Measurements from ENCODE around the gene DRICH1.

DRICH1 gene

GRCh38 chr22:23591201-23591791 lies 40.8 kb downstream of the DRICH1 start:
- H4K20me1 ChIP-seq (ENCODE audit: low read depth, low read length): no peaks in the 10 kb centered on the region
- H3K79me2 ChIP-seq (ENCODE audit: insufficient read depth, low read length): no peaks in the 10 kb centered on the region
- no peak overlapping the region for H2AFZ ChIP-seq (ENCODE audit: low read depth, low read length, severe bottlenecking)
- H3F3A ChIP-seq (ENCODE audit: insufficient read depth): no peaks in the 10 kb centered on the region
- TF ChIP-seq, protein P1, sequence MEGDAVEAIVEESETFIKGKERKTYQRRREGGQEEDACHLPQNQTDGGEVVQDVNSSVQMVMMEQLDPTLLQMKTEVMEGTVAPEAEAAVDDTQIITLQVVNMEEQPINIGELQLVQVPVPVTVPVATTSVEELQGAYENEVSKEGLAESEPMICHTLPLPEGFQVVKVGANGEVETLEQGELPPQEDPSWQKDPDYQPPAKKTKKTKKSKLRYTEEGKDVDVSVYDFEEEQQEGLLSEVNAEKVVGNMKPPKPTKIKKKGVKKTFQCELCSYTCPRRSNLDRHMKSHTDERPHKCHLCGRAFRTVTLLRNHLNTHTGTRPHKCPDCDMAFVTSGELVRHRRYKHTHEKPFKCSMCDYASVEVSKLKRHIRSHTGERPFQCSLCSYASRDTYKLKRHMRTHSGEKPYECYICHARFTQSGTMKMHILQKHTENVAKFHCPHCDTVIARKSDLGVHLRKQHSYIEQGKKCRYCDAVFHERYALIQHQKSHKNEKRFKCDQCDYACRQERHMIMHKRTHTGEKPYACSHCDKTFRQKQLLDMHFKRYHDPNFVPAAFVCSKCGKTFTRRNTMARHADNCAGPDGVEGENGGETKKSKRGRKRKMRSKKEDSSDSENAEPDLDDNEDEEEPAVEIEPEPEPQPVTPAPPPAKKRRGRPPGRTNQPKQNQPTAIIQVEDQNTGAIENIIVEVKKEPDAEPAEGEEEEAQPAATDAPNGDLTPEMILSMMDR (IDR thresholded peaks at IDR 0.05; ENCODE audit: insufficient read depth, low read length, poor library complexity, severe bottlenecking): peak; percentile 77
- TF ChIP-seq EZH2phosphoT487 (conservative IDR thresholded peaks at IDR 0.05; ENCODE audit: low read length): no peak
- no peak overlapping the region for H3K27ac ChIP-seq (ENCODE audit: low read depth, low read length)
- no peaks in the 10 kb centered on the region for H3K9me2 ChIP-seq (replicated peaks; ENCODE audit: insufficient read depth, low read length)
- no peak overlapping the region for H3K9ac ChIP-seq (ENCODE audit: low read length)
- no peaks in the 10 kb centered on the region for H3K27me3 ChIP-seq (ENCODE audit: low read length)
- H3K36me3 ChIP-seq (ENCODE audit: low read length): no peaks in the 10 kb centered on the region
- H3K4me2 ChIP-seq (ENCODE audit: low read depth, low read length, poor library complexity, severe bottlenecking): no peak overlapping the region
- H3K9me3 ChIP-seq (ENCODE audit: insufficient read depth, low read length): no peaks in the 10 kb centered on the region
- no peak overlapping the region for H3K4me3 ChIP-seq (ENCODE audit: insufficient read depth, low read length, poor library complexity, severe bottlenecking)

GRCh38 chr22:23583836-23584235 lies 48.3 kb downstream of the DRICH1 start:
- Histone ChIP-seq H3K4me3 (ENCODE audit: insufficient read depth, low read length, poor library complexity, severe bottlenecking) (no peak overlapping the region), H3F3A (ENCODE audit: insufficient read depth) (no peaks in the 10 kb centered on the region), H3K4me2 (ENCODE audit: low read depth, low read length, poor library complexity, severe bottlenecking) (no peak overlapping the region), H3K9ac (ENCODE audit: low read length) (no peak overlapping the region), H3K27me3 (ENCODE audit: low read length) (no peaks in the 10 kb centered on the region), H3K79me2 (ENCODE audit: insufficient read depth, low read length) (no peaks in the 10 kb centered on the region), H3K36me3 (ENCODE audit: low read length) (no peaks in the 10 kb centered on the region), H2AFZ (ENCODE audit: low read depth, low read length, severe bottlenecking) (no peak overlapping the region), H3K9me2 (replicated peaks; ENCODE audit: insufficient read depth, low read length) (no peaks in the 10 kb centered on the region), H3K27ac (ENCODE audit: low read depth, low read length) (no peak overlapping the region), H3K9me3 (ENCODE audit: insufficient read depth, low read length) (no peaks in the 10 kb centered on the region), H4K20me1 (ENCODE audit: low read depth, low read length) (no peaks in the 10 kb centered on the region)
- TF ChIP-seq EZH2phosphoT487 (conservative IDR thresholded peaks at IDR 0.05; ENCODE audit: low read length): no peak
- TF ChIP-seq, protein P1 (IDR thresholded peaks at IDR 0.05; ENCODE audit: insufficient read depth, low read length, poor library complexity, severe bottlenecking): no peak

DNA sequence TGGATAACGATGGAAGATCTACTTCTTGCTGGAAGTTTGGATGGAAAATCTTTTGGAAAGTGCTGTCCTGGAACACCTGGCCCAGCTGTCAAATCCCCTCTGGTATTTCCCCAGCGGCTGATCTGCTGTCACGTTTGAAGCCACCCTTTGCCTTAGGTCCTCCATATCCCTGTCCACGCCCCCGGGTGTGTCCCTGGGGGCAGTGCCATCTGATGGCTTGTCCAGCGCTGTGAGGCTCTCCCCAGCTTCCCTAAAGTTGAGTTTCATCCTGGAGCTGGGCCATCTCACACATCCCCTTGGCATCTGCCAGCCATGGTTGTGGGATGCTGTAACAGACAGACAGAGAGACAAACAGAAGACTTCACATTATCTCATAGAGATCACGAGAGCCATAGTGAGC lies 49.0 kb downstream of the DRICH1 start:
- Histone ChIP-seq H3K9me2 (replicated peaks; ENCODE audit: insufficient read depth, low read length) (no peaks in the 10 kb centered on the region), H3K27me3 (ENCODE audit: low read length) (no peaks in the 10 kb centered on the region), H2AFZ (ENCODE audit: low read depth, low read length, severe bottlenecking) (no peak overlapping the region), H3K79me2 (ENCODE audit: insufficient read depth, low read length) (no peaks in the 10 kb centered on the region), H3K27ac (ENCODE audit: low read depth, low read length) (no peak overlapping the region), H4K20me1 (ENCODE audit: low read depth, low read length) (no peaks in the 10 kb centered on the region), H3K9me3 (ENCODE audit: insufficient read depth, low read length) (no peaks in the 10 kb centered on the region), H3K4me2 (ENCODE audit: low read depth, low read length, poor library complexity, severe bottlenecking) (no peak overlapping the region), H3K9ac (ENCODE audit: low read length) (no peak overlapping the region), H3K36me3 (ENCODE audit: low read length) (no peaks in the 10 kb centered on the region), H3F3A (ENCODE audit: insufficient read depth) (no peaks in the 10 kb centered on the region), H3K4me3 (ENCODE audit: insufficient read depth, low read length, poor library complexity, severe bottlenecking) (no peak overlapping the region)
- TF ChIP-seq, protein P1 (IDR thresholded peaks at IDR 0.05; ENCODE audit: insufficient read depth, low read length, poor library complexity, severe bottlenecking): no peak
